ENCODE results near the gene KCNE4.
"Not testable (repeated sequence)": the region's sequence is repeated elsewhere in the genome, so short reads cannot be mapped to it uniquely, and the experiment has no call there.

The KCNE4 gene

DNA sequence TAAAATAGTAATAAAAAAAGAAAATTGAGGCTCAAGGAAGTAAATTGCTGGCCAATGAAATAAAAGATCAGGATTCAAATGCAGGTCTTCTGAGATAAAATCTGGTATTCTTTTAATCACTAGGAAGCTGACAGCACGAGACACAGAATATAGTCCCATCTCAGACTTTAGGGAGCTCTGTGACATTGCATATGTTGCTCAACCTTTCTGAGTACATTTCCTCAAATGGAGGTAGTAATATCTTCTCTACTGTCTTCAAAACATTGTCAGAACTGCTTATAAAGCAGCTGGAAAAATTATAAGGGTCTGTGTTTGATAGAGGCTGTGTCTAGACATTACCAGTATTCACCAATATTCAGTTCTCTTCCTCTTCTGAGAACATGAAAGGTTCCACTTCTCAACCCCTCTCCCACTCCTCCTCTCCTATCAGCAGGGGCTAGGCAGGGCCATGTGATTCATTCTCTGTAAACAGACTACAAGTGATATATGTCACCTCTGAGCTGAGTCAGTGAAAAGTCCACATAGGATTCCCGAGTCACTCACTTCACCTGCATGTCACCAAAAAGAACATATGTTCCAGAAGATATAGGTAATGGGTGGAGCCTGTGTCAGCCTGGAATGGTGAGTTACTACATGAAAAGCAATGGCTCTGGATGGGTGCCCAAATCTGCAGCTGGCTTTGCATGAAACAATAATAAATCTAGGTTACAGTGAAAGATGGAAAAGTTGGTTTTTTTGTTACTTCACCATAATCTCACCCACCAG is 7.1 kb downstream of the KCNE4 start:
- DNase-seq = no peak

DNA sequence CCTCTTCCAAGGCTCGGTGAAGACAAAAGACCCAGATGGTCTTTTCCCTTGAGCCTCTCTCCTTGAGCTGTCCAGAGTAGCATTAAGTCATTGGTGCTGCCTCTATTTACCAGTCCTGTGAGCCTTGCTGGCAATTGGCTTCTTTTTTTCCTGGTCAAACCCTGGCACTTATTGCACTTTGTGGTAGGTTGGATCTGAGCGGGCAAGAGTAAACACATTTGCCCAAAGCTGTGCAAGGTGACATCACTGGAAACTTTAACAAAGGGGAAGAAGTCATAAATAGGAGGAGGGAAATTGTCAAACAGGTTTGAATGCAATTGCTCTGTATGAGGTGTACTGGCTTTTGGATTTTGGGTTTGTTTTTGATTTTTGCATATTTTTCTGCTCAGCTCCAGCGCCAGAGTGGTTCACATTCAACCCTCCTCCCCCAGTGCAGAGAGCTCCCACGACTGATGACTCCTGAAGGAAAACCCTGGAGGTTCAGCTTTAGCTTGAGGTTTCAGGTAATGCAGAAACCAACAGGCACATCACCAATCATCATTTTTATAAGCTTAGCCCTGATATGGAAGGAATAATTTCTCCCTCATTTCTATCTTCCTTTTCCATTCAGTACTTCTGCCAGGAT is 8.3 kb downstream of the KCNE4 start:
- DNase-seq = no peak

DNA sequence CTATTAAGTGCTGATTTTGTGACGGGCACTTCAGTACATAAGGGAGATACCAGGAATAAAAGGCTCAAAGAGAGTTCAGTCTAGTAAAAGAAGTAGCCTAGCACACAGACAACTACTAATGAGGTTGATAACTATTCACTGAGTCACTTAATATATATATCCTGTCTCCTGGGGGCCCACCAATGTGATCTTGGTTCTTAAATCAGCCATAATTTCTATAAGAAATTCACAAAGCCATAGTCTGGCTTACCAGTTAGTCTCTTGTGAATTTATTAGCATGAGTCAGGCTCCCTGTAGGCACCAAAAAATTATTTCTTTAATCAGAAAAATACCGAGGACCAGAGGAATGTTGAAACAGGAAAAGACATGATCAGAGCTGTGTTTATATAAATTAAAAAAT is 10.4 kb downstream of the KCNE4 start:
- no peak for DNase-seq

DNA sequence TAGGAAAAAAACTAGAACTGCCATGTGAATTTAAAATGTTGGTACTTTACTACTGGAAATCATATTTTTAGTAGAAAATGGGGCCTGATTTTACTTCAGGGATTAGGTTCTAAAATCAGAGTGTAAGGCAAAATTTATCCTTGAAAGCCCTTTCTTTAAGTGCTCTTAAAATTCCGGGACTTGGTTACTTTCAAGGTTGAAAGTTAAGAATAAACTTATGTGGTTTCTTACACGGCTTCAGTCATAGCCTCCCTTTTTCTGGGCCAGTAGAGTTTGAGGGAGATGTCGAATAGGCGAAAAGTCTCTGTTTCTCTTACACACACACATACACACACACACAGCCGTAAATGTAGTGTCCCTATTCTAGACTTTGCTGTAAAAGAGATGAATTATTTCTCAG is 13.1 kb downstream of the KCNE4 start:
- no peak for DNase-seq

- no peak for DNase-seq
These were observed 14.7 kb downstream of the KCNE4 start for GRCh38 chr2:223066721-223067120.

GRCh38 chr2:223068071-223068470 is 16.1 kb downstream of the KCNE4 start:
- no peak for DNase-seq

DNA sequence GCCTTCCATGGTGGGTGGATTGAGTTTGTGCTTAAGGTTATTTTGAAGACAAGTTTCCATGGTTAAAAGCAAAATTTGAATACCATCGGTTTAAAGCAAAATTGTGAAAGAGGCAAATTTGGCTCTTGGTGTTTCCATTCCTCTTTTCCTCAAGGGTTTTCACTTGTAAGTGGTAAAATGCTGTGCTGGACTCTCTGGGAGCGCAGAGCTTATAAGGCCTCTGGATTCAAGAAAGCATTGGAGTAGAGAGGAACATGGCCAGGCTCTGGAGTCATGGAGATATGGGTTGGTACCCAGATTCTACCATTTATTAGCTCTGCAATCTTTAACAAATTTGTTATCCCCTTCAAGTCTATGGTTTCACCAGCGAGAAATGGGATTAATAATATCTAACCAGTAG is 17.5 kb downstream of the KCNE4 start:
- no peak for DNase-seq

DNA sequence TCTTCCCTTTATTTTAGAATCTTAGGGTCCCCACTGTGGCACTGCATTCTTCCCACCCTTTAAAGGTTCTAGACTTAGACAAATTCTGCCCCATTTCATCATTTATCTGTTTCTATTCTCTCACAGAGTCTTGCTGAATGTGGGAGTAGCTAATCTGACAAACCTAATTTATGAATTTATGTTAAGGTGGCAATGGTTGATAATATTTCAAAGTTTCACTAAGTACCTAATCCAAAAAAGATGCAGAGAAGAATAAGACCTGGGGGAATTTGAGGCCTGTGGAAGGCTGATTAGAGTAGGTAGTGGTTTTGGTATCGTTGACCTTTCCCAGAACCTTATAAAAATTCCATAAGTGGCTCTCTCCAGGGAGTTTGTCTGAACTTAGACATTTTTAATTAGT is 18.0 kb downstream of the KCNE4 start:
- no peak for DNase-seq

DNA sequence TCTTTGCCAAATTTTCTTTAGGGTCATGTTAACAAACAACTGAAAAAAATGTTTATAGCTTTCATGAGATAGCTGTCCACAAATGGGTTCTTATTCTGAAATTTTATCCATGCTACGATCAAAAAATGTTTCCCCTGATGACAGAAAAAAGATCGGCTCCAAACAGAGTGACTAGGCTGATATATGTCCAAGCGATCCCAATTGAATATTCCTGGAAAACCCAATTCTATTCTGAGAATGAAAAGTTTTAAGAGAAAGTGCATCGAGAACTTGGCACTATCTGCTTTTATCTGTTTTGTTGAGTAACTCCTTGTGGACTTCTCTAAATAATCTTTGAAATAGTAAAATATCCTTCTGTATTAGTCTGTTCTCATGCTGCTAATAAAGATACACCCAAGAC is 19.1 kb downstream of the KCNE4 start:
- no peak for DNase-seq

- DNase-seq = no peak
These were observed 20.8 kb downstream of the KCNE4 start for GRCh38 chr2:223072826-223073225.

- no peak for DNase-seq
These were observed 23.6 kb downstream of the KCNE4 start for GRCh38 chr2:223075301-223076270.

DNA sequence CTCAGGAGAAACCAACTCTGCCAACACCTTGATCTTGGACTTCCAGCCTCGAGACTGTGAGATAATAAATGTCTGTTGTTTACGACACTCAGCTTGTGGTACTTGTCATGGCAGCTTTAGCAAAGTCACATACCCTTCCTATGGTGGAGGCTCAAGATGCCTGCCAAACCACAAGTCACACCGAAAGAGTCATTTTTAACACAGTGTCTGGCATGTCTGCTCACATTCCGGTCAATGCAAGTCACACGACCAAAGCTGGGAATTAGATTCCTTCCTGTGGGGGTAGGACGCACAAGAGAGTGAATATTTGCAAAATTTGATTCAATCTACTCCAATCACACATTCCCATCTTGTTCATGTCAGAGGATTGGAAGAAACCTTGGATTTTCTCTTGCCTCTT is 24.6 kb downstream of the KCNE4 start:
- no peak for DNase-seq

- DNase-seq = no peak
These were observed 26.5 kb downstream of the KCNE4 start for GRCh38 chr2:223078482-223078881.

GRCh38 chr2:223079378-223079777 is 27.4 kb downstream of the KCNE4 start:
- no peak for DNase-seq

- DNase-seq = no peak
These were observed 27.9 kb downstream of the KCNE4 start for GRCh38 chr2:223079925-223080324.

GRCh38 chr2:223080790-223081360 is 28.9 kb downstream of the KCNE4 start:
- DNase-seq = not testable (repeated sequence)

GRCh38 chr2:223081789-223082188 is 29.8 kb downstream of the KCNE4 start:
- DNase-seq = no peak

- DNase-seq = no peak
These were observed 30.7 kb downstream of the KCNE4 start for GRCh38 chr2:223082706-223083105.

GRCh38 chr2:223083402-223084070 is 31.5 kb downstream of the KCNE4 start:
- no peak for DNase-seq

- no peak for DNase-seq
These were observed 32.9 kb downstream of the KCNE4 start for GRCh38 chr2:223084873-223085272.

DNA sequence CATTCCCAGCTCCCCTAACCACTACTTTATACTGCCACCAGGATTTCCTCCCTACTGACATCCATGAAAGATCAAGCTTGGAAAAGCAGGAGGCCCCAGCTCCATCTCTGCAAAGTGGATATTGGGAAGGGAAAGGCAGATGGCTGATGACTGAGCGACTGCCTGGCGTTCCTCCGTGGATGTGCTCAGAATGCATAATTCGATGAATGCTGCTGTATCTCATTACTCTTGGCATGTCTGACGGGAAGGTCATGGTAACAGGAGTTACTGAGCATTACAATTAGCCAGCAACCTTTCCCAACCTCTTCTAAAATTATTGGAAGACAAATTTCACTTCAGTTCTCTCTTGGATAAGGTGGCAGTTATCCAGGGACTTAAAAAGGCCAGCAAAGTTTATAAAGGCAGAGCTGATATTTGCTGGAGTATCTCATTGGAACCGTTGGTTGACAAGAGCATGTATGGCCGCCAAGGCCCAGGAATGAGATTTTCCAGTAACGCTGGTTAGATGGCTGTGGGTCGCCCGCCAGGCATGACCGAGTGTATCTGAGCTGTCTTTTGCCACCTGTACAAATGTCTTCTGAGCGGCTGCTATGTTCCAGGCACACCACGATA is 34.5 kb downstream of the KCNE4 start:
- no peak for DNase-seq

- DNase-seq = no peak
These were observed 35.5 kb downstream of the KCNE4 start for GRCh38 chr2:223087466-223087865.
